BJ (cell line): ENCODE measurements around the gene PYGL. TPM values are rescaled to one million over a fixed set of nuclear protein-coding genes. Genes with fewer than 3 reads are reported as not detected.

Source experiments
- CTCF ChIA-PET: fragments of 350-600 bp; formaldehyde crosslinking; extraction: SDS; loops from one replicate; lab custom pipeline; 2021; ENCODE audit warnings: antibody characterized with exemption, inconsistent platforms; lab: Yijun Ruan, JAX
- POLR2A ChIA-PET: fragments of 300-600 bp; sonication (Branson Sonifier 250); formaldehyde crosslinking; extraction: SDS; loops from one replicate; lab custom pipeline; 2021; ENCODE audit warnings: antibody characterized with exemption; lab: Charles Lee
- DNase-seq: peaks from one replicate; pipeline ENCODE4 v3.0.0-alpha.2; 2011; ENCODE audit warnings: low read depth
- H3K27me3 ChIP-seq: 2 replicates; pipeline ENCODE4 v1.6.0; 2011; ENCODE audit warnings: low read length; ENCODE audit not compliant: control insufficient read depth, insufficient read depth
- H3K36me3 ChIP-seq: 2 replicates; pipeline ENCODE4 v1.5.1; 2011; ENCODE audit warnings: low read length; ENCODE audit not compliant: control insufficient read depth, insufficient read depth
- H3K4me3 ChIP-seq: 2 replicates; pipeline ENCODE4 v1.5.1; 2011; ENCODE audit warnings: low read depth, mild to moderate bottlenecking, control low read depth, low read length
- CTCF ChIP-seq: IDR thresholded peaks from 2 replicates; pipeline ENCODE4 v1.5.1; 2011; ENCODE audit warnings: low read depth, mild to moderate bottlenecking, control low read depth, inconsistent platforms, low read length, moderate library complexity; ENCODE audit not compliant: insufficient read depth
- polyA plus RNA-seq: library from polyadenylated mRNA; depleted of rRNA; stranded (reverse); fragments of >200 nt; gene quantifications from 2 replicates; pipeline ENCODE4 v1.2.3, GENCODE V29; 2011

PYGL gene
- polyA plus RNA-seq, 1 experiment: 36.4 TPM

- no peaks in the 10 kb centered on the region for H3K27me3 ChIP-seq
- no peaks in the 10 kb centered on the region for H3K36me3 ChIP-seq
- ChIA-PET CTCF (interaction anchor here (0.5 to 3.4 kb wide), 12 partner anchors 8 to 286 kb away, joined by 3 to 21 read pairs (median 4); partner anchors contain the start of genes PYGL and TMX1), POLR2A (no interaction called here)
- DNase-seq: no peak
- no peak overlapping the region for H3K4me3 ChIP-seq
- peak; percentile 70 for TF ChIP-seq CTCF
These were observed 10.6 kb upstream of the PYGL start for GRCh38 chr14:50954811-50955372.

GRCh38 chr14:50953502-50953901 is 9.2 kb upstream of the PYGL start:
- ChIA-PET CTCF (interaction anchor here (0.9 to 3.4 kb wide), 6 partner anchors 9 to 826 kb away, joined by 3 to 13 read pairs (median 3); partner anchors contain the start of genes PYGL and TRIM9), POLR2A (no interaction called here)
- H3K27me3 ChIP-seq: no peaks in the 10 kb centered on the region
- DNase-seq: no peak
- no peaks in the 10 kb centered on the region for H3K36me3 ChIP-seq
- no peak for TF ChIP-seq CTCF
- no peak overlapping the region for H3K4me3 ChIP-seq

- ChIA-PET CTCF (no interaction called here), POLR2A (no interaction called here)
- Histone ChIP-seq H3K36me3 (no peaks in the 10 kb centered on the region), H3K27me3 (no peaks in the 10 kb centered on the region), H3K4me3 (no peak overlapping the region)
- no peak for DNase-seq
- TF ChIP-seq CTCF: no peak
These were observed 6.7 kb upstream of the PYGL start for GRCh38 chr14:50951032-50951431.

- ChIA-PET CTCF (no interaction called here), POLR2A (no interaction called here)
- Histone ChIP-seq H3K4me3 (no peak overlapping the region), H3K27me3 (no peaks in the 10 kb centered on the region), H3K36me3 (no peaks in the 10 kb centered on the region)
- no peak for TF ChIP-seq CTCF
- DNase-seq: no peak
These were observed 3.9 kb upstream of the PYGL start for GRCh38 chr14:50948205-50948604.

GRCh38 chr14:50947446-50947845 is 3.2 kb upstream of the PYGL start:
- no peak for DNase-seq
- POLR2A ChIA-PET: no interaction called here
- Histone ChIP-seq H3K27me3 (no peaks in the 10 kb centered on the region), H3K4me3 (no peak overlapping the region), H3K36me3 (no peaks in the 10 kb centered on the region)
- no peak for TF ChIP-seq CTCF
- CTCF ChIA-PET: no interaction called here
